IPS-NIHi7 (cell line): ENCODE data around the gene DNAI2.

Experiments used
- DNase-seq: peaks from one replicate; pipeline ENCODE4 v3.0.0; 2012; ENCODE audit warnings: mixed read lengths; ENCODE audit errors: extremely low spot score

Gene DNAI2

GRCh38 chr17:74361230-74362068 lies 87.4 kb downstream of the DNAI2 start, which contains the start of gene BTBD17:
Gene BTBD17, minus strand, starts transcription at chr17:74361868. Its CDS starts 49 bp downstream, at chr17:74361819.
- peak; percentile 89 for DNase-seq

GRCh38 chr17:74362069-74362405 lies 88.0 kb downstream of the DNAI2 start:
- no peak for DNase-seq

- no peak for DNase-seq
Measured at GRCh38 chr17:74362810-74363498, 88.9 kb downstream of the DNAI2 start.
